GM08714 (cell line): ENCODE data around the gene SMIM36.

Experiments
- H3K4me3 ChIP-seq: fragments of 200-500 bp; sonication (Bioruptor generic); 2 replicates; pipeline ENCODE4 v1.5.1; 2014; ENCODE audit warnings: mild to moderate bottlenecking, low read length, inconsistent platforms
- ZNF274 ChIP-seq: IDR thresholded peaks from 2 replicates; pipeline ENCODE4 v1.6.1; 2012; ENCODE audit warnings: mild to moderate bottlenecking, low read depth, low read length

SMIM36 gene

GRCh38 chr17:55510986-55511721 is at the start of gene SMIM36:
SMIM36 (minus strand) TSS chr17:55511452.
- no peak for TF ChIP-seq ZNF274

GRCh38 chr17:55555772-55556171 is 44.5 kb upstream of the SMIM36 start:
- no peak for TF ChIP-seq ZNF274
- no peak overlapping the region for H3K4me3 ChIP-seq

More at GRCh38 chr17:55510986-55511721, at the start of gene SMIM36:
- H3K4me3 ChIP-seq = no peak within 1 kb of the TSS

GRCh38 chr17:55549140-55549539 is 37.9 kb upstream of the SMIM36 start:
- no peak for TF ChIP-seq ZNF274
- H3K4me3 ChIP-seq = no peak overlapping the region

- no peak overlapping the region for H3K4me3 ChIP-seq
- TF ChIP-seq ZNF274 = no peak
These were observed 35.9 kb upstream of the SMIM36 start for GRCh38 chr17:55546991-55547664.

GRCh38 chr17:55546481-55546880 is 35.2 kb upstream of the SMIM36 start:
- no peak overlapping the region for H3K4me3 ChIP-seq
- no peak for TF ChIP-seq ZNF274

- H3K4me3 ChIP-seq = no peak overlapping the region
- no peak for TF ChIP-seq ZNF274
These were observed 34.6 kb upstream of the SMIM36 start for GRCh38 chr17:55545806-55546205.

- no peak overlapping the region for H3K4me3 ChIP-seq
- TF ChIP-seq ZNF274 = no peak
These were observed 32.5 kb upstream of the SMIM36 start for GRCh38 chr17:55543709-55544108.

GRCh38 chr17:55540414-55541091 is 29.3 kb upstream of the SMIM36 start:
- TF ChIP-seq ZNF274 = no peak
- no peak overlapping the region for H3K4me3 ChIP-seq

GRCh38 chr17:55536205-55536604 is 25.0 kb upstream of the SMIM36 start:
- no peak overlapping the region for H3K4me3 ChIP-seq
- TF ChIP-seq ZNF274 = no peak

- no peak for TF ChIP-seq ZNF274
- H3K4me3 ChIP-seq = no peak overlapping the region
These were observed 22.4 kb upstream of the SMIM36 start for GRCh38 chr17:55533608-55534007.

- TF ChIP-seq ZNF274 = no peak
- no peak overlapping the region for H3K4me3 ChIP-seq
These were observed 21.4 kb upstream of the SMIM36 start for GRCh38 chr17:55532670-55533069.

- TF ChIP-seq ZNF274 = no peak
These were observed 19.9 kb upstream of the SMIM36 start for GRCh38 chr17:55531053-55531728.

GRCh38 chr17:55530064-55530463 is 18.8 kb upstream of the SMIM36 start:
- no peak overlapping the region for H3K4me3 ChIP-seq
- no peak for TF ChIP-seq ZNF274

More at GRCh38 chr17:55531053-55531728, 19.9 kb upstream of the SMIM36 start:
- no peak overlapping the region for H3K4me3 ChIP-seq

- H3K4me3 ChIP-seq = no peak overlapping the region
These were observed 16.4 kb upstream of the SMIM36 start for GRCh38 chr17:55527540-55528118.

More at GRCh38 chr17:55527540-55528118, 16.4 kb upstream of the SMIM36 start:
- TF ChIP-seq ZNF274 = no peak
